ENCODE results near the gene SPECC1L.

DNA sequence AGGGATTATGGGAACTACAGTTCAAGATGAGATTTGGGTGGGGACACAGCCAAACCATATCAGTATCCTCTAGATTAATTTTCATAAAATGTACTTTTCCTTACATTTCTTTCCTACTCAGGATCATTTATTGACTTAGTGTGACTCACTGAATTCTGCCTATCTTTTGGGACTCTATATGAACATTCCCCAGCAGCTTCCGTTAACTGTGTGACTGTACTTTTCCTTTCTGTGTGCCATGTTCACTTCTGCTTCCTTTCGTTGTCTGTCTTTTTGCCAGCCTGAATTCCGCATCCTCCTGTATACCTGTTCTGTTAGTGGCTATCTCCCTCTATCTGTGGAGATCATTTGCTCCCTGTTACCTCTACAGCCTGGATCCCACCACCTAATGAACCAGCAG is 48.8 kb downstream of the SPECC1L start:
- TF ChIP-seq FOXP2 (optimal IDR thresholded peaks at IDR 0.05; ENCODE audit: borderline replicate concordance, extremely low read depth, extremely low read length, insufficient read depth): no peak
- no peak for TF ChIP-seq POLR2AphosphoS5 (IDR thresholded peaks at IDR 0.05; ENCODE audit: low read depth, low read length)
- no peak for TF ChIP-seq TAF1 (IDR thresholded peaks at IDR 0.05; ENCODE audit: borderline replicate concordance, insufficient read depth, low read length)
